GM21529 (cell line): Measurements from ENCODE around the gene TRMT10C.
A peak's percentile ranks its signal among the peaks of the same experiment; 100 is the strongest.
"Not testable (repeated sequence)": the region's sequence is repeated elsewhere in the genome, so short reads cannot be mapped to it uniquely, and the experiment has no call there.

Experiments
- ATAC-seq: cut with Tn5 transposase; IDR thresholded peaks from one replicate; pipeline ENCODE4 v1.9.1; 2021; ENCODE audit not compliant: unreplicated experiment

The TRMT10C gene

DNA sequence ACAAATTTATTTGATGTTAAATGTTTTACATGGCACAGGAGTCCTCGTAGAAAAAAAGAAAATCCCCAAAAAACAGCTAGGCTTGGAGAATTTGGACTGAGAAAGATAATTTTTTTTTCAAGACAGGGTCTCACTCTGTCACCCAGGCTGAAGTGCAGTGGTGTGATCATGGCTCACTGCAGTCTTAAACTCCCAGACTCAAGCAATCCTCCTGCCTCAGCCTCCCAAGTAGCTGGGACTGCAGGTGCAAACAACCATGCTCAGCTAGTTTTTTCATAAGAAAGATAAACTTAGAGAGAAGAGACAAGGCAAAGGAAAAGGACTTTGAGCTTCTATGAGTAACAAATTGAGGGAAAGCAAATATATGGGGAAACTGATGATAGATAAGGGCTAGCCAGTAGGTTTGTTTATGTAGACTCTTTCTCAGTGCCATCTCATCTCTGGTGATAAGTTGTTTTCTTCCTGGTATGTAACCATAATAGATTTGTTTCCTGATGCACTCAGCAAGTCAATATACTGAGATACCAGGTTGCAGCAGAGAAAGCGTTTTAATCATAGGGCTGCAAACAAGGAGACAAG is 13.1 kb upstream of the TRMT10C start:
- ATAC-seq = no peak

DNA sequence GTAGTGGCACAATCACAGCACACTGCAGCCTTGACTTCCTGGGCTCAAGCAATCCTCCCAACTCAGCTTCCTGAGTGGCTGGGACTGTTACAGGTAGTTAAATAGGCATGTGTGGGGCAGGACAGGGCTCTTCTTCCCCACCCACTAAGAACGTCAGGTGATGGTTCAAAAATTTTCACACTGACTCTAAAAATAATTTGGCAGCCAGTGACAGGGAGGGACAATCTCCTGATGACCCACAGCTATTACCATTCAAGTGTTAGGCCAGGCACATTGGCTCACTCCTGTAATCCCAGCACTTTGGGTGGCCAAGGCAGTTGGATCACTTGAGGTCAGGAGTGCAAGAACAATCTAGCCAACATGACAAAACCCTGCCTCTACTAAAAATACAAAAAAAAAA is 12.2 kb upstream of the TRMT10C start:
- no peak for ATAC-seq

DNA sequence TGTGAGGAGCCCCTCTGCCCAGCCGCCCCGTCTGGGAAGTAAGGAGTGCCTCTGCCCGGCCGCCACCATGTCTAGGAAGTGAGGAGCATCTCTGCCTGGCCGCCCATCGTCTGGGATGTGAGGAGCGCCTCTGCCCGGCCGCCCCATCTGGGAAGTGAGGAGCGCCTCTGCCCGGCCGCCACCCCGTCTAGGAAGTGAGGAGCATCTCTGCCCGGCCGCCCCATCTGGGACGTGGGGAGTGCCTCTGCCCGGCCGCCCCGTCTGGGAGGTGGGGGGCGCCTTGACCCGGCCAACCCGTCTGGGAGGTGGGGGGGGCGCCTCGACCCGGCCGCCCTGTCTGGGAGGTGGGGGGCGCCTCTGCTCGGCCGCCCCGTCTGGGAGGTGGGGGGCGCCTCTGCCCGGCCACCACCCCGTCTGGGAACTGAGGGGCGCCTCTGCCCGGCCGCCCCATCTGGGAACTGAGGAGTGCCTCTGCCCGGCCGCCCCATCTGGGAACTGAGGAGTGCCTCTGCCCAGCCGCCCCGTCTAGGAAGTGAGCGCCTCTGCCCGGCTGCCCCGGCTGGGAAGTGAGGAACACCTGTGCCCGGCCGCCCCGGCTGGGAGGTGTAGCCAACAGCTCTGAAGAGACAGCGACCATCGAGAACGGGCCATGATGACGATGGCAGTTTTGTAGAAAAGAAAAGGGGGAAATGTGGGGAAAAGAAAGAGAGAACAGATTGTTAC is 10.1 kb upstream of the TRMT10C start:
- not testable (repeated sequence) for ATAC-seq

DNA sequence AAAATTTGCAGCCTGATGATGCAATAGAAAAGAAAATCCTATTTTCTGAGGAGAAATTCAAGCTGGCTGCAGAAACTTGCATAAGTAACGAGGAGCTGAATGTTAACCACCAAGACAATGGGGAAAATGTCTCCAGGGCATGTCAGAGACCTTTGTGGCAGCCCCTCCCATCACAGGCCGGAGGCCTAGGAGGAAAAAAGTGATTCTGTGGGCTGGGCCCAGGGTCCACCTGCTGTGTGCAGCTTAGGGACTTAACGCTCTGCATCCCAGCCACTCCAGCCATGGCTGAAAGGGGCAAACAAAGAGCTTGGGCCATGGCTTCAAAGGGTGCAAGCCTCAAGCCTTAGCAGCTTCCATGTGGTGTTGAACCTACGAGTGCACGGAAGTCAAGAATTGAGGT is 8.3 kb upstream of the TRMT10C start:
- ATAC-seq = not testable (repeated sequence)

DNA sequence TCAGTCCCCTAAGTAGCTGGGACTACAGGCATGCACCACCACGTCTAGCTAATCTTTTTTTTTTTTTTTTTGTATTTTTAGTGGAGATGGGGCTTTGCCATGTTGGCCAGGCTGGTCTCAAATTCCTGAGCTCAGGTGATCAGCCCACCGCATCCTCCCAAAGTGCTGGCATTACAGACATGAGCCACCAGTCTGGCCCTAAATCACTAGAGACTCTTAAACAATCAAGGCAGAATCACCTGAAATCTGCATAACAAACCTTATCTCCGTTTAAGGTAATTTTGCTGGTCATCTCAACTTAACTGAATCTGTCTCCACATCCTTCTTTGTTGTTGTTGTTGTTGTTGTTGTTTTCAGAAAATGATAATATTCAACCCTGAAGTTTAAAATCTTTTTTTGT is 5.6 kb upstream of the TRMT10C start:
- no peak for ATAC-seq

DNA sequence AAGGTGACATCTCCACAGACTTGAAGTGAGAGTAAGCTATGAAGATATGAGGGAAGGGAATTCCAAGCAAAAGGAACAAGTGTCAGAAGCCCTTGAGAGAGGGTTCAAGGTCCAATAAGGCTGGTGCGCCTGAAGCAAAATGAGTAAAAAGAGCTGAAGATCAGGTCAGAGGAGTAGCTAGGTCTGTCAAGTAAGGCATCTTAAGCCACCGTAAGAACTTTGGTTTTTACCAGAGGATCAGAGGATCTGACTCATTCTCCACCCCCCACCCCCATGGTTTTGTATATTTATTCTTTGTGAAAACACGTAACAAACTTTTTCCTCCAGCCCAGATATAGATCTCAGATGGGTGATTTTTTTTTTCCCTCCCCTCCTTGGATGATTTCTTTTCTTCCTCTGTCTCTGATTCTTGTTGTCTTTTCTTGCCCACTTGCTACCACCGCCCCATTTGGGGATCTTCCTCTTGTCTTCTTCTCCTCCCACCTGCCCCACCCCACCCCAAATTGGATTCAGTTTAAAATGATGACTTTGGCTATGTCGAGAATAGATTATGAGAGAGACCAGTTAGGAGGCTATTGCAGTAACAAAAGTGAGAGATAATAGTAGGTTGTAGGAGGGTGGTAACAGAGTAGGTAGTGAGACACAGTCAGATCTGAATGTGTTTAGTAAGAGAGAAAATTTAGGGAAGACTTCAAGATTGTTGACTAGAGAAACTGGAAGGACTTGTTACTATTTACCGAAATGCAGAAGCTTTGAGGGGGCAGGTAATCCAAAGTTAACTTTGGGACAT is 6.1 kb downstream of the TRMT10C start:
- ATAC-seq = no peak

DNA sequence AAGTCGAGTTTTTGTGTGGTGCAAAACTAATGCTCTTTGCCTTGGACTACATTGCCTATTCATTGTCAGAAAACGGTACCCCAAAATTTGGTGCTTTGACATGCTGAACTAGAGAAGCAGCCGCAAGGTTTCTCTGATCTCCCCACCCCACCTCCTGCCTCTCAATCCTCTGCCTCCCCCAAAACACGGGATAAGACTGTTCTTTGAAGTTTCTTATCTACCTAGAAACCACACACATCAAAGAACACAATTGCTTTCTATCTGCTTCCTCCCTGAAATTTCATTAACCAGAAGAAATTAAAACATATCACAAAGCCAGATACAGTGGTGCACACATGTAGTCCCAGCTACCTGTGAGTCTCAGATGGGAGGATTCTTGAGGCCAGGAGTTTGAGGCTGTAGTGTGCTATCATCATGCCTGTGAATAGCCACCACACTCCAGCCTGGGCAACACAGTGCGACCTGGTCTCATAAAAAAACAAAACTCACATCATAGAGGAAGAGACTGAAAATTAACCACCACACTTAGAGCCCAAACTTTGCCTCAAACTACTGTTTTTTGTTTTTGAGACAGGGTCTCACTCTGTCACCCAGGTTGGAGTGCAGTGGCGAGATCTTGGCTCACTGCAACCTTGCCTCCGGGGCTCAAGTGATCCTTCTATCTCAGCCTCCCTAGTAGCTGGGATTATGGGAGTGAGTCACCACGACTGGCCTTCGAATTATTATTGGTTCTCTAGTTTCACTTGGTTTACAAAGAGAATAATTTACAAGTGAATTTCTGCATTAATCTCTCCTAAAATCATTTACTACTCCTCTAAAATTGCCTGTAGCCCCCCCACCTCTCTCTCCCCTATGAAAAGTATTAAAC is 9.6 kb downstream of the TRMT10C start:
- no peak for ATAC-seq

DNA sequence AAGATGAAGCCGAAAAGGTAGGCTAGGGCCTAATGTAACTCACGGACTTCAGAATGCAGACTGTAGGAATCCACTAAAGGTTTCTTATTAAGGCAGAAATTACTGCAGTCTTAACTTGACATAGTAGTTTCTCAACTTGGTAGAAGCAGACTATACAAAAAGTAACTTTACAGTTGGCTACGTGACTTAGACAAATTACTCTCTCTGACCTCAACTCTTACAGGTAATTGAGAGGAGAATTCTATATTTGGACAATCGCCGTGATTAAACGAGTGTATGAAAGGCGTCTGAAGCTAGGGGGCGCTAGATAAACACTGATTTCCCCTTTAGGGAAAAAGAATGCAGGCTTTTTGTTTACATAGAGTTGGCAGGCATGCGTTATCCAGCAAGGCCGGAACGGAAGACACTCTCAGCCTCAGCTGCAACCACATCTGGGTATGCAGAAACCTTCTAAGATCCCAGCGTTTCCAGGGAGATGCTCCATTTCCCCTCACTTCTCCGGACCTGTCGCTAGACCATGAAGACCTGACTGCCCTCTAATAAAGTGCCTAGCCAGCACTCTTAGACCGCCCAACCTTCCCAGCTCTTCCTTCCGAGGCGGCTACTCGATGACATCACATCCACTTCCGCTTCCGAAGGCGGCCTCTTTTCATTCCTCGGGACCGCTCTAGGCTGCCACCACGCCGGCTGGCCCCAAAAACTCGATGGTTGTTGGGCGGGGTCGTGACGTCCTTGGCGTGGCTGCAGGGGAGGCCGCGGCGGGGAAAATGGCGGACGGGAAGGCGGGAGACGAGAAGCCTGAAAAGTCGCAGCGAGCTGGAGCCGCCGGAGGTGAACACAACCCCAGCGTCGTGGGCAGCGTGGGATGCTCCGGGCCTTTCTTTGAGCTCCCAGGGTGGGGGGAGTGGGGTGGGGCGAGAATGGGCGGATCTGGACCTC is 12.1 kb downstream of the TRMT10C start, which contains the start of gene PCNP:
Gene PCNP, plus strand, starts transcription at position 732 of the 939 bp plus-strand sequence. Its CDS starts 36 bp downstream, at position 768.
- peak; percentile 86 for ATAC-seq

DNA sequence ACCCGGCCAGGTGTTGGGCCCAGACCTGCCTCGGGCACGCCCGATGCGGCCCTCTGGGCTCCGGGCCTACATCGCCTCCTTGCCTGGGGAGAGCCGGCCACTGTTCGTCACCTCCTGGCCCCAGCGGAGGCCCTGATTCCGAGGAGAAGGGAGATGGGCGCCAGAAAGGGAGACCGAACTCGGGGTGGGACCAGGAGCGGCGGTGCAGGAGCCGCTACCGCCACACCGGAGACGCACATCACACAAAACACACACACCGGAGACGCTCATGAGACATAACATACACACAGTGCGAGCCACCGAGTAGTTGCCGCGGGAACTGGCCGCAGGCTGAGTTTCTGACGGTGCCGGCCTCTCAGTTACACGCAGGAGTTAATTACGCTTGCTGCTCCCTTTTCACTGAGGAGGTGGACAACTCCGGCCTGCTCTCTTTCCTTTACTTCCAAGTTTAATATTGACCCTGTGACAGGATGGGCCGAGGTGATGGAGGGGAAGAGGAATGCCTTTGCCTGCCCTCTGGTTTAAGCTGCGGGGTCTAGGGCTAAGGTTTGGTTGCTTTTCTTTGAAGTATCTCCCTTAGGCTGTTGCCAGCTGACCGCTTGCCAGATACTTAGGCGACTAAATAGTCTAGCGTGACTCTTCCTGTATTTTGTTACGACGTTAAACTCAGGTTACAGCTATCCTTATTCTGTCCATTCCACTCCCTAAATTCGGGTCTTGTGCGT is 12.9 kb downstream of the TRMT10C start:
- peak; percentile 37 for ATAC-seq

DNA sequence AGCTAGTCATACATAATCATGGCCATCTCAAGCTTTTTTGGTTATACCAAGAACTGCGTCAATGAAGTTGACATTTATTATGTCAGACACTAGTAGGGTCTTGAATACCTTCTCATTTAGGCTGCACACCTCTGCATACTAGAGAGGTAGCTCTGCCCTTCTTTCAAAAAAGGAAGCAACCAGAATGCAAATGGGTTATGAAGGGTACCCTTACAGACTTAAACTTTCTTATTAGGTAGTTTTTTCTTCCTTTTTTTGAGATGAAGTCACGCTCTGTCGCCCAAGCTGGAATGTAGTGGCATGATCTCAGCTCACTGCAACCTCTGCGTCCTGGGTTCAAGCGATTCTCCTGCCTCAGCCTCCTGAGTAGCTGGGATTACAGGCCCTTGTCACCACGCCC is 15.6 kb downstream of the TRMT10C start:
- ATAC-seq = no peak

DNA sequence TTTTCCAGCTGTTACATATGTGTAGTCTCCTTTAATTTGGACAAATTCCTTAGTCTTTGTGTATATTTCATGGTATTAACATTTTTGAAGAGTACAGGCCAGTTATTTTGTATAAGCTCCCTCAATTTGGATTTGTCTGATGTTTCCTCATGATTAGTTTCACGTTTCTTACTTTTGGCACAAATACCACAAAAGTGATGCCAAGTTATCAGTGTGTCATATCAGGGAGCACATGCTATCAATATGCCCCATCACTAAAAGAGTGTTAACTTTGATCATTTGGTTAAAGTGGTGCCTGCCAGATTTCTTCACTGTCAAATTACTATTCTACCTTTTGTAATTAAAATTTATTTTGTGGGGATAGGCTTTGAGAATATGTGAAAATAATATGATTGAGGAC is 26.9 kb downstream of the TRMT10C start:
- no peak for ATAC-seq

DNA sequence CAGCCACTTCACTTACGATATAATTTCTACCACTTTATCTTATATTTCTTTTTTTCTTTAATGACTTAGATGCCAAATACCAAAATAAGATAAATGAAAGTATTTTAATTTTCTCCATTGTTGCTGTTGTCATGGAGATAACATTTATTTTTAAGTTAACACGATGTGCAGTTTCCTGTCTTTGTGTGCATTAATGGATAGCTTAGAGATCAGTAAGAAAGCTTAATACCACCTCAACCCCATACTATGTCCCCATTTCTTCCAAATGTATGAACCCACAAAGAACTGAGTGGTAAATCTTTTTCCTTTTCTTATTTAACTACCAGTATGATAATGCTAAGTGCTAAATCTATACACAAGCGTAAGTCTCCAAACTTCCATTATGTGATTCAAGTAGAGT is 29.4 kb downstream of the TRMT10C start:
- no peak for ATAC-seq

DNA sequence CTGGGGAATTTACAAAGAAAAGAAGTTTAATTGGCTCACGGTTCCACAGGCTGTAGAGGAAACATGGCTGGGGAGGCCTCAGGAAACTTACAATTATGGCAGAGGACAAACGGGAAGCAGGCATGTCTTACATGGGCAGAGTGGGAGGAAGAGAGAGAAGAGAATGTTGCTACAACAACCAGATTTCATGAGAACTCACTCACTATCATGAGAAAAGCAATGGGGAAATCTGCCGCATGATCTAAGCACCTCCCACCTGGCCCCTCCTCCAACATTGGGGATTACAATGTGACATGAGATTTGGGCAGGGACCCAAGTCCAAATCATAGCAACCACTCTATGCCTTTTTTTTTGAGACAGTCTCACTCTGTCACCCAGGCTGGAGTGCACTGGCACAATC is 41.1 kb downstream of the TRMT10C start:
- no peak for ATAC-seq

DNA sequence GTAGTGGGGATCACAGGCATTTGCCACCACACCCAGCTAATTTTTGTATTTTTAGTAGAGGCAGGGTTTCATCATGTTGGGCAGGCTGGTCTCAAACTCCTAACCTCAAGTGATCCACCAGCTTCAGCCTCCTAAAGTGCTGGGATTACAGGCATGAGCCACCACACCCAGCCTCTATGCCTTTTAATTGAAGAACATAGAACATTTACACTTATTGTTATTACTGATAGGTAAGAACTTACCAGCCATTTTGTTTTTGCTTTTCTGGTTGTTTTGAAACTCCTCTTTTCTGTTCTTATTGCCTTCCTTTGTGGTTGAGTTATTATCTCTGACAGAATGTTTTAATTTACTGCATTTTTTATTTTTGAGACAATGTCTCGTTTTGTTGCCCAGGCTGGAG is 41.5 kb downstream of the TRMT10C start:
- ATAC-seq = no peak

DNA sequence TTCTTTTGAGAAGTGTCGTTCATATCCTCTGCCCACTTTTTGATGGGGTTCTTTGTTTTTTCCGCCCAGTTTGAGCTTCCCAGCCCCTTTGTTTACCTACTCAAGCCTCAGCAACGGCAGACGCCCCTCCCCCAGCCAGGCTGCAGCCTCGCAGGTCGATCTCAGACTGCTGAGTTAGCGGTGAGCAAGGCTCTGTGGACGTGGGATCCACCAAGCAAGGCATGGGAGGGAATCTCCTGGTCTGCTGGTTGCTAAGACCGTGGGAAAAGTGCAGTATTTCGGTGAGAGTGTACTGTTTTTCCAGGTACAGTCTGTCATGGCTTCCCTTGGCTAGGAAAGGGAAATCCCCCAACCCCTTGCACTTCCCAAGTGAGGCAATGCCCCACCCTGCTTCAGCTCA is 43.7 kb downstream of the TRMT10C start:
- ATAC-seq = not testable (repeated sequence)

DNA sequence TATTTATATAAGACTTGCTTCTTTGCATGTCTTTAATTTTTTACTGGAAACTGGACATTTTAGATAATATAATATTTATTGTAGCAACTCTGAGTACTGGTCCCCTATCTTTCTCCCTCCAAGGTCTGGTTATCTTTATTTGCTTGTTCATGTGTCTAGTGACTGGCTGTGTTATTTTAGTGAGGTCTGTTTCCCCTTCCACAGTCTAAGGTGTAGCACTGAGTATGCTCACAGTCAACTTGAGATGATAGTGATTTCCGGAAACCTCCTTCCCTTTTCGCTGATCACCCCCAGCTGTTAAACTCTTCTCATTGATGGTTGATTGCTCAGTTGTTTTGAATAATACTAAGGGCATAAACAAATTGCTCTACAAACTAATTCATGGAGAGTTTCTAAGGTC is 49.4 kb downstream of the TRMT10C start:
- no peak for ATAC-seq

DNA sequence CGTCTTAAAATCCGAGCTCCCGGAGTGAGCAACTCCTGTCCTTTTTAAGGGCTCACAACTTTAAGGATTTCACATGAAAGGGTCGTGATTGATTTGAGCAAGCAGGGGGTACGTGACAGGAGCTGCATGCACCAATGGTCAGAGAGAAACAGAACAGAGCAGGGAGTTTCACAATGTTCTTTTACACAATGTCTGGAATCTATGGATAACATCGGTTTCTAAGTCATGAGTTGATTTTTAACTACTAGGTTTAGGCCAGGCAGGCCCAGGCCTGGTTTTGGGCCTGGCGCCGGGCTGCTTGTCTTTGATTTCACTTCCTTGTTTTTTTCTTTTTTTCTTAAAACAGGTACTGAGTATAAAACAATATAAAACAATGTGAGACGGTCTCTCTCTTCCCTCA is 51.3 kb downstream of the TRMT10C start:
- not testable (repeated sequence) for ATAC-seq

DNA sequence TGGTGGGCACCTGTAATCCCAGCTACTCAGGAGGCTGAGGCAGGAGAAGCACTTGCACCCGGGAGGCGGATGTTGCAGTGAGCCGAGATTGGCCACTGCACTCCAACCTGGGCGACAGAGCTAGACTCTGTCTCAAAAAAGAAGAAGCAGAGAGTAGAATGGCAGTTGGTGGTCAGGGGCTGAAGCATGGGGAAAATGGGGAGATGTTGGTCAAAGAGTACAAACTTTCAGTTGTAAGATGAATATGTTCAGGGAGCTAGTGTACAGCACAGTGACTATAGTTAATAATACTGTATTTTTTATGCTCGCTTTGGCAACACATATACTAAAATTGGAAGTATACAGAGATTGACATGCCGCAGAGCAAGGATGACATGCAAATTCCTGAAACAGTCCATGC is 53.9 kb downstream of the TRMT10C start:
- ATAC-seq = no peak
